ENCODE measurements around the gene STARD5.

STARD5 gene

GRCh38 chr15:81284256-81285031, 39.5 kb downstream of the STARD5 start:
- H3K4me3 ChIP-seq (ENCODE audit: low read depth, low read length) = no peak overlapping the region
- DNase-seq (ENCODE audit: low read depth) = no peak
- in situ Hi-C loops (cut with HindIII; ENCODE audit: low sequenced_read_pairs) = no loop called here
- no peak for TF ChIP-seq CTCF (IDR thresholded peaks at IDR 0.05; ENCODE audit: low read depth, low read length, missing control alignments)

GRCh38 chr15:81282911-81283310, 41.0 kb downstream of the STARD5 start:
- DNase-seq (ENCODE audit: low read depth) = no peak
- no peak overlapping the region for H3K4me3 ChIP-seq (ENCODE audit: low read depth, low read length)
- TF ChIP-seq CTCF (IDR thresholded peaks at IDR 0.05; ENCODE audit: low read depth, low read length, missing control alignments) = no peak
- in situ Hi-C loops (cut with HindIII; ENCODE audit: low sequenced_read_pairs) = no loop called here

GRCh38 chr15:81282606-81282895, 41.4 kb downstream of the STARD5 start:
- DNase-seq (ENCODE audit: low read depth) = no peak
- in situ Hi-C loops (cut with HindIII; ENCODE audit: low sequenced_read_pairs) = no loop called here

GRCh38 chr15:81281766-81282605, 42.0 kb downstream of the STARD5 start:
- no peak for TF ChIP-seq CTCF (IDR thresholded peaks at IDR 0.05; ENCODE audit: low read depth, low read length, missing control alignments)
- DNase-seq (ENCODE audit: low read depth) = no peak
- in situ Hi-C loops (cut with HindIII; ENCODE audit: low sequenced_read_pairs) = no loop called here
- H3K4me3 ChIP-seq (ENCODE audit: low read depth, low read length) = no peak overlapping the region

More at GRCh38 chr15:81282606-81282895, 41.4 kb downstream of the STARD5 start:
- TF ChIP-seq CTCF (IDR thresholded peaks at IDR 0.05; ENCODE audit: low read depth, low read length, missing control alignments) = no peak
- no peak overlapping the region for H3K4me3 ChIP-seq (ENCODE audit: low read depth, low read length)

GRCh38 chr15:81281456-81281735, 42.5 kb downstream of the STARD5 start:
- H3K4me3 ChIP-seq (ENCODE audit: low read depth, low read length) = no peak overlapping the region
- no peak for DNase-seq (ENCODE audit: low read depth)
- no peak for TF ChIP-seq CTCF (IDR thresholded peaks at IDR 0.05; ENCODE audit: low read depth, low read length, missing control alignments)
- in situ Hi-C loops (cut with HindIII; ENCODE audit: low sequenced_read_pairs) = no loop called here

- in situ Hi-C loops (cut with HindIII; ENCODE audit: low sequenced_read_pairs) = no loop called here
- no peak overlapping the region for H3K4me3 ChIP-seq (ENCODE audit: low read depth, low read length)
- no peak for TF ChIP-seq CTCF (IDR thresholded peaks at IDR 0.05; ENCODE audit: low read depth, low read length, missing control alignments)
Measured at GRCh38 chr15:81280696-81281455, 43.1 kb downstream of the STARD5 start.

More at GRCh38 chr15:81280696-81281455, 43.1 kb downstream of the STARD5 start:
- DNase-seq (ENCODE audit: low read depth) = no peak

All from astrocyte of the cerebellum (primary cell).